HEK293 (cell line): Measurements from ENCODE around the gene CALR3.

Source experiments
- BCL11A ChIP-seq: fragments of 450-650 bp; formaldehyde crosslinking; IDR thresholded peaks from 2 replicates; pipeline ENCODE4 v1.5.1; 2016; ENCODE audit warnings: low read depth, missing biosample characterization, missing genetic modification characterization
- KLF16 ChIP-seq: fragments of 450-650 bp; formaldehyde crosslinking; IDR thresholded peaks from 2 replicates; pipeline ENCODE4 v1.5.1; 2017; ENCODE audit warnings: missing biosample characterization, missing genetic modification characterization
- MEIS1 ChIP-seq: sonication (generic); formaldehyde crosslinking; IDR thresholded peaks from 2 replicates; pipeline ENCODE4 v1.8.1; 2022; ENCODE audit warnings: missing genetic modification reagents, mild to moderate bottlenecking, borderline replicate concordance
- PATZ1 ChIP-seq: fragments of 450-650 bp; formaldehyde crosslinking; IDR thresholded peaks from 2 replicates; pipeline ENCODE4 v1.5.1; 2016; ENCODE audit warnings: missing biosample characterization, missing genetic modification characterization
- PRDM2 ChIP-seq: fragments of 450-650 bp; formaldehyde crosslinking; IDR thresholded peaks from 2 replicates; pipeline ENCODE4 v1.5.1; 2016; ENCODE audit warnings: missing biosample characterization, missing genetic modification characterization, borderline replicate concordance
- YY2 ChIP-seq: fragments of 450-650 bp; formaldehyde crosslinking; IDR thresholded peaks from 2 replicates; pipeline ENCODE4 v1.5.1; 2016; ENCODE audit warnings: missing biosample characterization, missing genetic modification characterization
- ZBTB17 ChIP-seq: fragments of 450-650 bp; formaldehyde crosslinking; IDR thresholded peaks from 2 replicates; pipeline ENCODE4 v1.5.1; 2016; ENCODE audit warnings: missing biosample characterization, missing genetic modification characterization
- ZBTB26 ChIP-seq: fragments of 450-650 bp; formaldehyde crosslinking; optimal IDR thresholded peaks from 2 replicates; pipeline ENCODE3; 2016; ENCODE audit warnings: missing biosample characterization, mild to moderate bottlenecking, missing genetic modification characterization
- ZNF155 ChIP-seq: fragments of 450-650 bp; formaldehyde crosslinking; IDR thresholded peaks from 2 replicates; pipeline ENCODE4 v1.5.1; 2016; ENCODE audit warnings: missing biosample characterization, missing genetic modification characterization
- ZNF16 ChIP-seq: fragments of 450-650 bp; formaldehyde crosslinking; IDR thresholded peaks from 2 replicates; pipeline ENCODE4 v1.5.1; 2016; ENCODE audit warnings: low read depth, missing biosample characterization, missing genetic modification characterization
- ZNF223 ChIP-seq: fragments of 450-650 bp; formaldehyde crosslinking; IDR thresholded peaks from 2 replicates; pipeline ENCODE4 v1.5.1; 2016; ENCODE audit warnings: missing biosample characterization, missing genetic modification characterization
- ZNF248 ChIP-seq: fragments of 450-650 bp; formaldehyde crosslinking; IDR thresholded peaks from 2 replicates; pipeline ENCODE4 v1.5.1; 2017; ENCODE audit warnings: missing biosample characterization, missing genetic modification characterization
- ZNF341 ChIP-seq: fragments of 450-650 bp; formaldehyde crosslinking; IDR thresholded peaks from 2 replicates; pipeline ENCODE4; 2016; ENCODE audit warnings: low read depth, missing biosample characterization, missing genetic modification characterization
- ZNF404 ChIP-seq: fragments of 450-650 bp; formaldehyde crosslinking; IDR thresholded peaks from 2 replicates; pipeline ENCODE4 v1.5.1; 2017; ENCODE audit warnings: missing biosample characterization, missing genetic modification characterization
- ZNF449 ChIP-seq: fragments of 450-650 bp; formaldehyde crosslinking; IDR thresholded peaks from 2 replicates; pipeline ENCODE4 v1.5.1; 2017; ENCODE audit warnings: missing biosample characterization, mild to moderate bottlenecking, missing genetic modification characterization, moderate library complexity
- ZNF548 ChIP-seq: fragments of 450-650 bp; formaldehyde crosslinking; IDR thresholded peaks from 2 replicates; pipeline ENCODE4 v1.5.1; 2016; ENCODE audit warnings: missing biosample characterization, missing genetic modification characterization
- ZNF610 ChIP-seq: fragments of 450-650 bp; formaldehyde crosslinking; IDR thresholded peaks from 2 replicates; pipeline ENCODE4 v1.5.1; 2016; ENCODE audit warnings: missing biosample characterization, missing genetic modification characterization, borderline replicate concordance
- ZNF621 ChIP-seq: fragments of 450-650 bp; formaldehyde crosslinking; IDR thresholded peaks from 2 replicates; pipeline ENCODE4 v1.5.1; 2017; ENCODE audit warnings: missing biosample characterization, missing genetic modification characterization
- ZNF624 ChIP-seq: fragments of 450-650 bp; formaldehyde crosslinking; IDR thresholded peaks from 2 replicates; pipeline ENCODE4 v1.5.1; 2017; ENCODE audit warnings: missing biosample characterization, missing genetic modification characterization
- ZNF704 ChIP-seq: fragments of 450-650 bp; formaldehyde crosslinking; IDR thresholded peaks from 2 replicates; pipeline ENCODE4 v1.5.1; 2016; ENCODE audit warnings: missing biosample characterization, missing genetic modification characterization
- ZNF777 ChIP-seq: fragments of 450-650 bp; formaldehyde crosslinking; IDR thresholded peaks from 2 replicates; pipeline ENCODE4 v1.5.1; 2017; ENCODE audit warnings: missing biosample characterization, missing genetic modification characterization, borderline replicate concordance
- ZNF785 ChIP-seq: fragments of 450-650 bp; formaldehyde crosslinking; IDR thresholded peaks from 2 replicates; pipeline ENCODE4 v1.5.1; 2016; ENCODE audit warnings: missing biosample characterization, missing genetic modification characterization
- ZSCAN30 ChIP-seq: fragments of 450-650 bp; IDR thresholded peaks from 2 replicates; pipeline ENCODE4 v1.5.1; 2018; ENCODE audit warnings: missing biosample characterization, mild to moderate bottlenecking, missing genetic modification characterization, moderate library complexity
- TF ChIP-seq, protein P1 (sequence below): IDR thresholded peaks from 2 replicates; pipeline ENCODE4 v1.6.1; 2011; ENCODE audit warnings: mild to moderate bottlenecking, low read depth, low read length, borderline replicate concordance
- TF ChIP-seq, protein P2 (sequence below): fragments of 450-650 bp; formaldehyde crosslinking; IDR thresholded peaks from 2 replicates; pipeline ENCODE4 v1.5.1; 2016; ENCODE audit warnings: missing biosample characterization, missing genetic modification characterization

Gene CALR3

GRCh38 chr19:16542045-16542909 is 46.3 kb upstream of the CALR3 start, which contains the start of gene CHERP (continued):
- TF ChIP-seq ZNF624 (no peak), ZNF785 (tag by site-specific recombination) (no peak), BCL11A (no peak), ZNF16 (tag by site-specific recombination) (no peak), KLF16 (tag by site-specific recombination) (peak; percentile 67; the same call in 1 of the 2 replicates), ZNF248 (no peak), ZNF610 (tag by site-specific recombination) (0 out of 2 replicates have a peak, but pooled peaks have one; percentile 16), ZNF621 (no peak), ZBTB17 (tag by site-specific recombination) (no peak), ZNF223 (tag by site-specific recombination) (no peak), ZNF449 (tag by site-specific recombination) (no peak), ZSCAN30 (tag by site-specific recombination) (peak; percentile 34; the same call in 1 of the 2 replicates), PRDM2 (no peak), ZNF341 (tag by site-specific recombination) (peak; percentile 35; the same call in 1 of the 2 replicates), YY2 (tag by site-specific recombination) (peak; percentile 19; the same call in 1 of the 2 replicates), MEIS1 (CRISPR knock-in tag) (no peak), PATZ1 (tag by site-specific recombination) (peak; percentile 21), ZNF548 (tag by site-specific recombination) (no peak), ZBTB26 (tag by site-specific recombination) (peak; percentile 99), ZNF704 (tag by site-specific recombination) (no peak), ZNF155 (no peak), ZNF404 (tag by site-specific recombination) (no peak), ZNF777 (tag by site-specific recombination) (no peak)
- TF ChIP-seq, protein P1, sequence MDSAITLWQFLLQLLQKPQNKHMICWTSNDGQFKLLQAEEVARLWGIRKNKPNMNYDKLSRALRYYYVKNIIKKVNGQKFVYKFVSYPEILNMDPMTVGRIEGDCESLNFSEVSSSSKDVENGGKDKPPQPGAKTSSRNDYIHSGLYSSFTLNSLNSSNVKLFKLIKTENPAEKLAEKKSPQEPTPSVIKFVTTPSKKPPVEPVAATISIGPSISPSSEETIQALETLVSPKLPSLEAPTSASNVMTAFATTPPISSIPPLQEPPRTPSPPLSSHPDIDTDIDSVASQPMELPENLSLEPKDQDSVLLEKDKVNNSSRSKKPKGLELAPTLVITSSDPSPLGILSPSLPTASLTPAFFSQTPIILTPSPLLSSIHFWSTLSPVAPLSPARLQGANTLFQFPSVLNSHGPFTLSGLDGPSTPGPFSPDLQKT = peak; percentile 97
- TF ChIP-seq, protein P2, sequence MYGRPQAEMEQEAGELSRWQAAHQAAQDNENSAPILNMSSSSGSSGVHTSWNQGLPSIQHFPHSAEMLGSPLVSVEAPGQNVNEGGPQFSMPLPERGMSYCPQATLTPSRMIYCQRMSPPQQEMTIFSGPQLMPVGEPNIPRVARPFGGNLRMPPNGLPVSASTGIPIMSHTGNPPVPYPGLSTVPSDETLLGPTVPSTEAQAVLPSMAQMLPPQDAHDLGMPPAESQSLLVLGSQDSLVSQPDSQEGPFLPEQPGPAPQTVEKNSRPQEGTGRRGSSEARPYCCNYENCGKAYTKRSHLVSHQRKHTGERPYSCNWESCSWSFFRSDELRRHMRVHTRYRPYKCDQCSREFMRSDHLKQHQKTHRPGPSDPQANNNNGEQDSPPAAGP (tag by site-specific recombination) = peak; percentile 48; the same call in 1 of the 2 replicates
